Astrocyte of the cerebellum (primary cell): Measurements from ENCODE around the gene RASGRP3.

Experiments
- DNase-seq: peaks from one replicate; pipeline ENCODE4 v3.0.0-alpha.2; 2011; ENCODE audit warnings: low read depth
- H3K4me3 ChIP-seq: 2 replicates; pipeline ENCODE4 v1.5.1; 2011; ENCODE audit warnings: mild to moderate bottlenecking, low read depth, low read length, moderate library complexity
- CTCF ChIP-seq: IDR thresholded peaks from 2 replicates; pipeline ENCODE4 v1.5.1; 2012; ENCODE audit warnings: low read length, low read depth, moderate library complexity, mild to moderate bottlenecking; ENCODE audit errors: missing control alignments
- in situ Hi-C: cut with HindIII; loops from 2 replicates; pipeline ENCODE4 v1.10.0; 2017; ENCODE audit warnings: low sequenced_read_pairs

Gene RASGRP3

GRCh38 chr2:33482518-33482917, 6.1 kb downstream of the RASGRP3 start:
- in situ Hi-C loops: no loop called here

GRCh38 chr2:33484042-33484621, 7.7 kb downstream of the RASGRP3 start:
- no peak for DNase-seq
- in situ Hi-C loops: no loop called here
- H3K4me3 ChIP-seq: no peak overlapping the region
- TF ChIP-seq CTCF: no peak

More at GRCh38 chr2:33482518-33482917, 6.1 kb downstream of the RASGRP3 start:
- no peak for DNase-seq
- no peak for TF ChIP-seq CTCF
- H3K4me3 ChIP-seq: no peak overlapping the region

- TF ChIP-seq CTCF: no peak
- in situ Hi-C loops: no loop called here
- no peak overlapping the region for H3K4me3 ChIP-seq
- no peak for DNase-seq
Observed at GRCh38 chr2:33485051-33485450, 8.6 kb downstream of the RASGRP3 start.

GRCh38 chr2:33486544-33486943, 10.1 kb downstream of the RASGRP3 start:
- in situ Hi-C loops: no loop called here
- no peak for DNase-seq
- TF ChIP-seq CTCF: no peak
- H3K4me3 ChIP-seq: no peak overlapping the region

- no peak for TF ChIP-seq CTCF
- in situ Hi-C loops: no loop called here
- H3K4me3 ChIP-seq: no peak overlapping the region
- DNase-seq: no peak
Observed at GRCh38 chr2:33488178-33488690, 11.8 kb downstream of the RASGRP3 start.

GRCh38 chr2:33488715-33489540, 12.5 kb downstream of the RASGRP3 start:
- in situ Hi-C loops: no loop called here

More at GRCh38 chr2:33488715-33489540, 12.5 kb downstream of the RASGRP3 start:
- no peak overlapping the region for H3K4me3 ChIP-seq
- DNase-seq: no peak
- TF ChIP-seq CTCF: no peak
